OCI-LY1 (cell line): ENCODE results near the gene AFF4.

Source experiments
- CTCF ChIP-seq: fragments of 200-600 bp; sonication (generic), shearing (Covaris generic); IDR thresholded peaks from 2 replicates; pipeline ENCODE4 v1.5.1; 2017; ENCODE audit warnings: mild to moderate bottlenecking, antibody characterized with exemption, low read length, moderate library complexity, mixed read lengths
- EZH2 ChIP-seq: fragments of 200-600 bp; sonication (generic), shearing (Covaris generic); IDR thresholded peaks from 2 replicates; pipeline ENCODE4 v1.8.0; 2017; ENCODE audit warnings: borderline replicate concordance, mixed run types, mild to moderate bottlenecking, antibody characterized with exemption, low read length, moderate library complexity, mixed read lengths

GRCh38 chr5:132909702-132910101 is 53.7 kb downstream of the AFF4 start:
- TF ChIP-seq CTCF: no peak
- TF ChIP-seq EZH2: no peak
